ENCODE data around the gene EFCAB12. TPM values are rescaled to one million over a fixed set of nuclear protein-coding genes. Genes with fewer than 3 reads are reported as not detected.
"Not testable (repeated sequence)": the region's sequence is repeated elsewhere in the genome, so short reads cannot be mapped to it uniquely, and the experiment has no call there.

EFCAB12 gene
- total RNA-seq, 1 donor from 2014 or later, result 6.6 TPM

GRCh38 chr3:129365296-129366136, 62.9 kb downstream of the EFCAB12 start:
- TF ChIP-seq, protein P1, sequence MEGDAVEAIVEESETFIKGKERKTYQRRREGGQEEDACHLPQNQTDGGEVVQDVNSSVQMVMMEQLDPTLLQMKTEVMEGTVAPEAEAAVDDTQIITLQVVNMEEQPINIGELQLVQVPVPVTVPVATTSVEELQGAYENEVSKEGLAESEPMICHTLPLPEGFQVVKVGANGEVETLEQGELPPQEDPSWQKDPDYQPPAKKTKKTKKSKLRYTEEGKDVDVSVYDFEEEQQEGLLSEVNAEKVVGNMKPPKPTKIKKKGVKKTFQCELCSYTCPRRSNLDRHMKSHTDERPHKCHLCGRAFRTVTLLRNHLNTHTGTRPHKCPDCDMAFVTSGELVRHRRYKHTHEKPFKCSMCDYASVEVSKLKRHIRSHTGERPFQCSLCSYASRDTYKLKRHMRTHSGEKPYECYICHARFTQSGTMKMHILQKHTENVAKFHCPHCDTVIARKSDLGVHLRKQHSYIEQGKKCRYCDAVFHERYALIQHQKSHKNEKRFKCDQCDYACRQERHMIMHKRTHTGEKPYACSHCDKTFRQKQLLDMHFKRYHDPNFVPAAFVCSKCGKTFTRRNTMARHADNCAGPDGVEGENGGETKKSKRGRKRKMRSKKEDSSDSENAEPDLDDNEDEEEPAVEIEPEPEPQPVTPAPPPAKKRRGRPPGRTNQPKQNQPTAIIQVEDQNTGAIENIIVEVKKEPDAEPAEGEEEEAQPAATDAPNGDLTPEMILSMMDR (IDR thresholded peaks at IDR 0.05; ENCODE audit: unreplicated experiment), result no peak
- Mint-ChIP-seq H3K27me3 (peaks cover 11% of the 10 kb centered on the region), H3K27ac (peak overlapping the region; percentile 26), H3K4me1 (ENCODE audit: low read depth) (no peaks in the 10 kb centered on the region), H3K36me3 (ENCODE audit: insufficient read depth) (peaks cover 3% of the 10 kb centered on the region), H3K9me3 (ENCODE audit: low read depth) (no peaks in the 10 kb centered on the region), H3K4me3 (ENCODE audit: low read depth) (no peak overlapping the region)
- no peak for DNase-seq (ENCODE audit: low spot score, unreplicated experiment)

DNA sequence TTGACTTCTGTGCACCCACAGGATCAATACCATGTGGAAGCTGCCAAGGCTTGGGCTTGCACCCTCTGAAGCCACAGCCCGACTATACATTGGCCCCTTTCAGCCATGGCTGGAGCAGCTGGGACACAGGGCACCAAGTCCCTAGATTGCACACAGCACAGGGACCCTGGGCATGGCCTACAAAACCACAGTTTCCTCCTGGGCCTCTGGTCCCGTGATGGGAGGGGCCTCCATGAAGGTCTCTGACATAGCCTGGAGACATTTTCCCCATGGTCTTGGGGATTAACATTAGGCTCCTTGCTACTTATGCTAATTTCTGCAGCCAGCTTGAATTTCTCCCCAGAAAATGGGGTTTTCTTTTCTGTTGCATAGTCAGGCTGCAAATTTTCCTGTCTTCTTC, 63.6 kb downstream of the EFCAB12 start:
- peaks cover 13% of the 10 kb centered on the region for H3K27me3 Mint-ChIP-seq
- not testable (repeated sequence) for H3K36me3 Mint-ChIP-seq (ENCODE audit: insufficient read depth); H3K27ac Mint-ChIP-seq; H3K9me3 Mint-ChIP-seq (ENCODE audit: low read depth); DNase-seq (ENCODE audit: low spot score, unreplicated experiment); H3K4me1 Mint-ChIP-seq (ENCODE audit: low read depth); H3K4me3 Mint-ChIP-seq (ENCODE audit: low read depth)

DNA sequence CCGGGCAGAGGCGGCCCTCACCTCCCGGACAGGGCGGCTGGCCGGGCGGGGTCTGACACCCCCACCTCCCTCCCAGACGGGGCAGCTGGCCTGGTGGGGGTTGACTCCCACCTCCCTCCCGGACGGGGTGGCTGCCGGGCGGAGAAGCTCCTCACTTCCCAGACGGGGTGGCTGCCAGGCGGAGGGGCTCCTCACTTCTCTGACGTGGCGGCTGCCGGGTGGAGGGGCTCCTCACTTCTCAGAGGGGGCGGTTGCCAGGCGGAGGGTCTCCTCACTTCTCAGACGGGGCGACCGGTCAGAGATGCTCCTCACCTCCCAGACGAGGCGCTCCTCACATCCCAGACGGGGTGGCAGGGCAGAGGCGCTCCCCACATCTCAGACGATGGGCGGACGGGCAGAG, 65.1 kb downstream of the EFCAB12 start:
- peaks cover 14% of the 10 kb centered on the region for H3K27me3 Mint-ChIP-seq
- H3K9me3 Mint-ChIP-seq (ENCODE audit: low read depth); H3K4me3 Mint-ChIP-seq (ENCODE audit: low read depth); DNase-seq (ENCODE audit: low spot score, unreplicated experiment); H3K4me1 Mint-ChIP-seq (ENCODE audit: low read depth); H3K27ac Mint-ChIP-seq; H3K36me3 Mint-ChIP-seq (ENCODE audit: insufficient read depth): not testable (repeated sequence)

GRCh38 chr3:129360705-129361460, 67.6 kb downstream of the EFCAB12 start:
- Mint-ChIP-seq H3K27me3 (peaks cover 8% of the 10 kb centered on the region), H3K4me1 (ENCODE audit: low read depth) (no peaks in the 10 kb centered on the region), H3K9me3 (ENCODE audit: low read depth) (no peaks in the 10 kb centered on the region), H3K36me3 (ENCODE audit: insufficient read depth) (peaks cover 3% of the 10 kb centered on the region), H3K4me3 (ENCODE audit: low read depth) (no peak overlapping the region), H3K27ac (no peak overlapping the region)
- DNase-seq (ENCODE audit: low spot score, unreplicated experiment), result no peak
- TF ChIP-seq, protein P1 (IDR thresholded peaks at IDR 0.05; ENCODE audit: unreplicated experiment), result no peak

DNA sequence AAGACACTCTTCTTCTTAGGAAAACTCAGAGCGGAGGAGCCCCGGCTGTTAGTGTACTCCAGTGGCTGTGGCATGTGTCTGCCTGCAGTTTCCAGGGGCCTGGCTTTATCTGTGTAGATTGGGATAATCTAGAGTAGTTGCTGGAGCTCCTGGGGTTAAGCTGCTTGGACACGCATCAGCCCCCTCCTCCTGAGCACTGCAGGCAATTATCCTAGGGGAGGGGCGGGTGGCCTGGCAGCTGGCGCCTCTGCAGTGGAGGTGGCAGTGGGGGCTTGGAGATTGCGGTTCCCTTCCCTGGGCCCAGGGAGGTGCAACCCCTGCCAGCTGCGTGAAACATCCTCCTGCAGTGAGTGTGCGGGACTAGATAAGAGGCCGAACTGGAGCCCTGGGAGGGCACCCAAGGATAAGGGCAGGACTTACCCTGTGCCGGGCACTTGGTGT, 68.2 kb downstream of the EFCAB12 start:
- no peaks in the 10 kb centered on the region for H3K9me3 Mint-ChIP-seq (ENCODE audit: low read depth)
- H3K27me3 Mint-ChIP-seq, result peaks cover 8% of the 10 kb centered on the region
- H3K4me1 Mint-ChIP-seq (ENCODE audit: low read depth), result no peaks in the 10 kb centered on the region
- H3K27ac Mint-ChIP-seq, result no peak overlapping the region
- no peak for DNase-seq (ENCODE audit: low spot score, unreplicated experiment)
- TF ChIP-seq, protein P1 (IDR thresholded peaks at IDR 0.05; ENCODE audit: unreplicated experiment), result no peak
- no peak overlapping the region for H3K4me3 Mint-ChIP-seq (ENCODE audit: low read depth)
- H3K36me3 Mint-ChIP-seq (ENCODE audit: insufficient read depth), result peaks cover 3% of the 10 kb centered on the region

GRCh38 chr3:129358772-129359371, 69.6 kb downstream of the EFCAB12 start:
- peaks cover 11% of the 10 kb centered on the region for H3K27me3 Mint-ChIP-seq
- no peak for DNase-seq (ENCODE audit: low spot score, unreplicated experiment)
- no peaks in the 10 kb centered on the region for H3K4me1 Mint-ChIP-seq (ENCODE audit: low read depth)
- no peaks in the 10 kb centered on the region for H3K36me3 Mint-ChIP-seq (ENCODE audit: insufficient read depth)
- H3K9me3 Mint-ChIP-seq (ENCODE audit: low read depth), result no peaks in the 10 kb centered on the region
- TF ChIP-seq, protein P1 (IDR thresholded peaks at IDR 0.05; ENCODE audit: unreplicated experiment), result no peak
- H3K4me3 Mint-ChIP-seq (ENCODE audit: low read depth), result no peak overlapping the region
- no peak overlapping the region for H3K27ac Mint-ChIP-seq

Data from progenitor cell of endocrine pancreas (in vitro differentiated cells).